AG10803 (cell line): ENCODE data around the gene SRGAP3.

Source experiments
- DNase-seq: peaks from one replicate; pipeline ENCODE4 v3.0.0; 2010; ENCODE audit warnings: low read depth
- H3K4me3 ChIP-seq: 2 replicates; pipeline ENCODE4 v1.5.1; 2011; ENCODE audit warnings: mild to moderate bottlenecking, low read length, control low read depth
- CTCF ChIP-seq: conservative IDR thresholded peaks from 2 replicates; pipeline ENCODE4 v1.5.1; 2011; ENCODE audit warnings: mild to moderate bottlenecking, low read length, control low read depth, inconsistent platforms

The SRGAP3 gene

GRCh38 chr3:9072667-9073009 lies 176.8 kb downstream of the SRGAP3 start:
- no peak for TF ChIP-seq CTCF
- DNase-seq: no peak
- no peak overlapping the region for H3K4me3 ChIP-seq

GRCh38 chr3:9071936-9072666 lies 177.3 kb downstream of the SRGAP3 start:
- no peak for DNase-seq
- no peak overlapping the region for H3K4me3 ChIP-seq
- TF ChIP-seq CTCF: no peak

GRCh38 chr3:9070961-9071360 lies 178.5 kb downstream of the SRGAP3 start:
- no peak overlapping the region for H3K4me3 ChIP-seq
- no peak for DNase-seq
- TF ChIP-seq CTCF: no peak

- no peak for TF ChIP-seq CTCF
- DNase-seq: no peak
- H3K4me3 ChIP-seq: no peak overlapping the region
Observed at GRCh38 chr3:9069971-9070370, 179.5 kb downstream of the SRGAP3 start.

GRCh38 chr3:9068051-9068450 lies 181.4 kb downstream of the SRGAP3 start:
- no peak for TF ChIP-seq CTCF
- H3K4me3 ChIP-seq: no peak overlapping the region
- peak; percentile 17 for DNase-seq

- no peak overlapping the region for H3K4me3 ChIP-seq
- peak; percentile 72 for DNase-seq
- peak; percentile 100 for TF ChIP-seq CTCF
Observed at GRCh38 chr3:9067352-9067975, 182.0 kb downstream of the SRGAP3 start.

GRCh38 chr3:9066775-9067174 lies 182.7 kb downstream of the SRGAP3 start:
- DNase-seq: no peak
- H3K4me3 ChIP-seq: no peak overlapping the region
- TF ChIP-seq CTCF: no peak
